Stimulated activated CD8-positive, alpha-beta memory T cell treated with anti-CD3 and anti-CD28 coated beads, Interleukin-2, amount 100 ng/mL, for 48 hours (primary cell): Measurements from ENCODE around the gene CSNK2A1.
"Not testable (repeated sequence)": the region's sequence is repeated elsewhere in the genome, so short reads cannot be mapped to it uniquely, and the experiment has no call there.

Experiments used
- DNase-seq, 2 donors: peaks; one replicate each; pipeline ENCODE4 v3.0.0-alpha.2; 2020; ENCODE audit warnings: low read depth in 2 of 2

CSNK2A1 gene

GRCh38 chr20:483815-484644 lies 59.6 kb downstream of the CSNK2A1 start:
- DNase-seq, result no peak

- no peak for DNase-seq
These were observed 62.4 kb downstream of the CSNK2A1 start for GRCh38 chr20:481167-481566.

GRCh38 chr20:480044-480443 lies 63.5 kb downstream of the CSNK2A1 start:
- no peak for DNase-seq

- no peak for DNase-seq
These were observed 64.1 kb downstream of the CSNK2A1 start for GRCh38 chr20:479487-479886.

GRCh38 chr20:478949-479429 lies 64.6 kb downstream of the CSNK2A1 start:
- DNase-seq, result no peak

- DNase-seq, result no peak
These were observed 65.3 kb downstream of the CSNK2A1 start for GRCh38 chr20:478010-478948.

- DNase-seq, result not testable (repeated sequence)
These were observed 66.9 kb downstream of the CSNK2A1 start for GRCh38 chr20:476561-477249.

GRCh38 chr20:475463-476357 lies 67.9 kb downstream of the CSNK2A1 start:
- DNase-seq, result no peak

- no peak for DNase-seq
These were observed 69.0 kb downstream of the CSNK2A1 start for GRCh38 chr20:474581-474980.

GRCh38 chr20:472889-473292 lies 70.7 kb downstream of the CSNK2A1 start:
- no peak for DNase-seq

- DNase-seq, result no peak
These were observed 71.3 kb downstream of the CSNK2A1 start for GRCh38 chr20:472137-472846.

- DNase-seq, result no peak
These were observed 73.7 kb downstream of the CSNK2A1 start for GRCh38 chr20:469746-470490.

- DNase-seq, result no peak
These were observed 75.8 kb downstream of the CSNK2A1 start for GRCh38 chr20:467755-468154.

- DNase-seq, result peak; percentile 72 to 78
These were observed 81.2 kb downstream of the CSNK2A1 start, which contains the start of gene TBC1D20 for GRCh38 chr20:462199-462991. TSS of gene TBC1D20 (minus strand) at chr20:462533. CDS start at chr20:462405, 128 bp downstream.

- DNase-seq, result peak; percentile 26 to 36
These were observed 82.1 kb downstream of the CSNK2A1 start for GRCh38 chr20:461254-462198.

- no peak for DNase-seq
These were observed 82.9 kb downstream of the CSNK2A1 start for GRCh38 chr20:460707-461106.

- DNase-seq, result no peak
These were observed 83.4 kb downstream of the CSNK2A1 start for GRCh38 chr20:460180-460579.
